CD4-positive, alpha-beta T cell treated with Interleukin-15 for 1 hour (primary cell): Measurements from ENCODE around the gene BABAM2.
"Not testable (repeated sequence)": the region's sequence is repeated elsewhere in the genome, so short reads cannot be mapped to it uniquely, and the experiment has no call there.

Source experiments
- DNase-seq: peaks from one replicate; pipeline ENCODE4 v3.0.0-alpha.2; 2020

The BABAM2 gene

DNA sequence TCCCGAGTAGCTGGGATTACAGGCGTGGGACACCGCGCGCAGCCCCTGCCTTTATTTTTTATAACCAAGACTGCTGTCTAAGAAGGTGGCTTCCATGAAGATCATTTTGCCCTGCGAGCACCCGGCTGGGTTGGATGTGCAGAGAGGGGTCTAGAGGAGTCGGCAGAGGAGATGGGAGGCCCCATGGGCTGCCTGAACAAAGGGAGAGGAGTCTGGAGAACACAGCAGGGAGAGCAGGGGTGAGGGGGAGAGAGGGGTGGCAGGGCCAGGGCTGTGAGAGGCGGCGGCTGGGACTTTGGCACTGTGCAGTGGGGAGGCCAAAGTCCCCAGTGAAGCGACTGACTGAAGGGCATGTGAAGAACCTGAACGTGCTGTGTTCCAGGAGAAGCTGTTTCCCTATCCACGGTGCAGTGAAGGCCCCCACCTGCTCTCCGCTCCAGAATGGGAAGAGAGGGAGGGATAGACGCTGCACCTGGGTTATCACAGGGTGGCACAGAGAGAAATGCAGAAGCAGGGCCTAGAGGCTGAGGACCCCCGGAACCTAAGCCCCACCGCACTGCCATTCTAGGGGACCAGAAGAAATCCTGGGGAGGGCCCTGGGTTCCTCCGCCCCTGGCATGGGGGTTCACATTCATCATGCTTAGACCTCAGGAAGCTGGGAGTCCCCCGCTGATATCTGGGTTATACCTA lies 477.3 kb downstream of the BABAM2 start:
- DNase-seq = no peak

DNA sequence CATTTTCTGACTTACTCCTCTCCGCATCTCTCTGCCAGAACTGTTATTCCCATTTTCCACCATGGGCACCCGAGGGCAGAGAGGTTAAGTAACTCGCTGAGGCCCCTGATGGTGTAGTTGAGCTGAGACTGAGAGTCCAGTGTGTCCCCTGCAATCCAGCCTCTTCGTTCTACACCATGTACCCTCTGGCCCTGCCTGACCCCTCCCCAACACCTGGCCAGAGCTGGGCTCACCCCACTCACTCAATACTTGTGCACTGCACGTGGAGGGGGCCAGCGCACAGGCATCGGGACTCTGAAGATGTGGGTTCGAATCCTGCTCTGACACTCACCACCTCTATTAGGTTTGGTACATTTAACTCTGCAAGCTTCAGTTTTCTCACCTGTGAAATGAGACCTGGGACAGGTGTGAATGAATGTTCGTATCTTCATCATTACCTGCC lies 477.8 kb downstream of the BABAM2 start:
- peak; percentile 7 for DNase-seq

DNA sequence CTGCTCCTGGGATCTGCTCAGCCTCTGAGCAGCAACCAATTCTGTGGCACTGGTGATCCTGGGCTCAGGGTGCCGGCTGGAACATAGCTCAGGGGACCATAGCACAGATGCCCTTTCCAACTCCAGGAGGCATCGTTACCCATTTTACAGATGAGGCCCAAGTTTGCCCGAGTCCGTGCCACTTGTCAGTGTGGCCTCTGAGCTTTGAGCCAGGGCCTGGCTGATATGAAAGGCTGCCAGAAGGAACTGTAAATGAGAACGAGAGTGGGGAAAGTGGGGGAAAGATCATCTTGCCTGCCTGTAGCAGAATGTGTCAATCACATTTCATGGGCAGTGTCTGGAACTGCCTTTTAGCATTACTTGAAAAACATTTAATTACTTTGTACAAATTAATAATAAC lies 478.8 kb downstream of the BABAM2 start:
- peak; percentile 7 for DNase-seq

DNA sequence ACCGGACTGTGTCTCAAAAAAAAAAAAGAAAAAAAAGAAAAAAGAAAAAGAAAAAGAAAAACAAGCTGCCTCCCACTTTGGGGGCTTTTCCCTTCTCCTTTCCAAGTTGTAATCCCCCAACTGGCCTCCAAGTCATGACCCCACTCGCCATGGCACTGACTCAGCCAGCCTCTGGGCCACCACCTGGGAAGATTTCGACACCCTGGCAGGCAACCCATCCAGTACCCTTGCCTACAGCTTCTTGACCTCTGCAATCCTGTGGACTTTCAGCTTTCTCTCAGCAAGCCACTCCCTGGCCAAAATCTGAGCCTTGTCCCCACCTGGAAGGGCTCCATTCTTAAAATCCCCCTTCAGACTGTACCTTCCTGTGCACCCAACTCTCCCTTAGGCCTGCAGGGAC lies 479.8 kb downstream of the BABAM2 start:
- peak; percentile 15 for DNase-seq

DNA sequence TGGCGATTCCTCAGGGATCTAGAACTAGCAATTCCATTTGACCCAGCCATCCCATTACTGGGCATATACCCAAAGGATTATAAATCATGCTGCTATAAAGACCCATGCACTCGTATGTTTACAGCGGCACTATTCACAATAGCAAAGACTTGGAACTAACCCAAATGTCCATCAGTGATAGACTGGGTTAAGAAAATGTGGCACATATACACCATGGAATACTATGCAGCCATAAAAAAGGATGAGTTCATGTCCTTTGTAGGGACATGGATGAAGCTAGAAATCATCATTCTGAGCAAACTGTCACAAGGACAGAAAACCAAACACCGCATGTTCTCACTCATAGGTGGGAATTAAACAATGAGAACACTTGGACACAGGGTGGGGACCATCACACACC lies 481.2 kb downstream of the BABAM2 start:
- DNase-seq = not testable (repeated sequence)

DNA sequence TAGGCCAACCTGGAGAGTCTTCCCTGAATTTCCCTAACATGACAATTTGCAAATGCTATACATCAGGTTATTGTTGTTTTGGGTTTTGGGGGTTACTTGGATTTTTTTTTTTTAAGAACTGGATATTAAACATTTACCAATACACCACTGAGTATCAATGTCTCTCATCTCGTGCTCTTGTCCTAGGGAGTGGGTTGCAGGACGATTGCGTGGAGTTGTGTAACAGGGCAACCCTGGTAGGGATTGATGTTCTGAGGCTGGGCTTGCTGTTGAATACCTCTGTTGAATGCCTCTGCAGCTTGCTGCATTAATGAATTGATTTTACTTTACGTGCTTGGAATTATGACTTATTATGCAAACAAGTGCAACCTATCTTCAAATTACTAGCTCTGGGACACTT lies 483.3 kb downstream of the BABAM2 start:
- DNase-seq = no peak

DNA sequence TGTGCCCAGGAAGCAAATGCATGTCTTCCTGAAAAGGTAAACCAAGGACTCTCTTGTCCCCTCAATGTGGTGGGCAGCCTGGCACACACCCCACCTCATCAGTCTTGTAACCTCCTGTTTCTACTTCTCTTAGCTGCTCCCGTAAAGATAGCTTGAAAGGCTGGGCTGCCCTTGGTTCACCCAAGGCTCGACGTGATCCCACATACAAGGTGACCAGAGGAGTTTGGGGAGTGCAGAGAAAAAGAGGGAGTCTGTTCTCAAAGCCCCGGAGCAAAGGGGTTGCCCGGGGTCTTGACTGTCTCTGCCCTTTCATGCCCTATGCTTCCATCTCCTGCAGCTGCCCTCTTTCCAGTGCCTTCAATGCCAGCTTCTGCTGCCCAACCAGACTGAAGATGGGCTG lies 483.8 kb downstream of the BABAM2 start:
- DNase-seq = peak; percentile 16

DNA sequence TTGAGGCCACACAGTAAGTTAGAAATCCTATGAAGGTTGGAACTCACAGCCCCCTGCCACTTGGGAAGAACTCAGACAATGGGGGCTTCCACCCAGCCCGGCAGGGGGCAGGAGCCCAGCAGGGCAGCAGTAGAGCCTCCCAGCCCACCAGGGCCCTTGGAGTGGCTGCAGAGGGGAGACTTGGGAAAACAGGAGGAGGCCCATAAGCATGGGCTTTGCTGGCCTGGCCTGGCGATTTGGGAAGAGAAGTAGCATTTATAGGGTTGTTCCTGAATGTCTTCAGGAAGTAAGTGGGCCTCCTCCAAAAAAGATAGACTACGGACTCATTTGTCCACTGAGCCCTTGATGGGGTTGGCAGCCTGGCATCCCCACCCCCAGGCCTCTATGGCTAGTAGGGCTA lies 484.7 kb downstream of the BABAM2 start:
- DNase-seq = peak; percentile 2

DNA sequence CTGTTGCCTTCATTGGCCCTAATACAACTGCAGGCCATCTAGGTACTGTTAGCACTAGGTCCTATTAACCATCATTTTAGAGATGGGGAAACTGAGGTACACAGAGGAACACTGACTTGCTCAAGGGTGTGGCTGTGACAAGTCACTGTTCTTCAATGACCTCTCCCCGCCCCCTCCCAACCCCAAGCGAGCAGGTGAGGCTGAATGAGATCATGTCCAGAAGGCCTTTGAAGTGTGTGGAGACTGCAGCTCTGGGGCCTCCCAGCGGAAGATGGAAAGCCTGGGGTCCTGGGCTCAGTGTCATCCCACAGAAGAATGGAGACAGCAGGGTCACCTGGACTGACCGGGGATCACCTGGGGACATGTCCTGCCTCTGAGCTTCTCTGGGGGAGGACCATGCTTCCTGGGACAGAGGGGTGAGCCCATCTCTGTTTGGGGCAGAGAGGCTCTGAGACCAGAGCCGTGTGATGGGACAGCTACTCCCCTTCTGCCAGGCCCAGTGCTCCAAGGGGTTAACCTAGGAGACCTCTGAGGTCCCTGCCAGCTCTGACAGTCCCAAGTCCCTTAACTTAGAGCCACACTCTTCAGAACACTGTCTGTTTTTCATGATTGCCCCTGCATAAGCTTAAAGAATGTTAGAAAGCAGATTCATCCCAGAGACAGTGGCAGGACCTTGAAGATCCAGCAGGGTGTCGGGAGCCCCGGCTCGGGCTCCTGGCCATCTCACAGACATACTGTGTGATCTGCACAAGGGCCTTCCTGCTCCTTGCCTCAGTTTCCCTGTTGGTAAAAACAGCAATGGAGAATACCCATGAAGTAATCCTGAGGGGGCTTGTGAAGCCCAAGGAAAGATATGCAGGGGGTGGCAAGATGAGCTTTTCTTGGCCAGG lies 485.5 kb downstream of the BABAM2 start:
- DNase-seq = peak; percentile 8

DNA sequence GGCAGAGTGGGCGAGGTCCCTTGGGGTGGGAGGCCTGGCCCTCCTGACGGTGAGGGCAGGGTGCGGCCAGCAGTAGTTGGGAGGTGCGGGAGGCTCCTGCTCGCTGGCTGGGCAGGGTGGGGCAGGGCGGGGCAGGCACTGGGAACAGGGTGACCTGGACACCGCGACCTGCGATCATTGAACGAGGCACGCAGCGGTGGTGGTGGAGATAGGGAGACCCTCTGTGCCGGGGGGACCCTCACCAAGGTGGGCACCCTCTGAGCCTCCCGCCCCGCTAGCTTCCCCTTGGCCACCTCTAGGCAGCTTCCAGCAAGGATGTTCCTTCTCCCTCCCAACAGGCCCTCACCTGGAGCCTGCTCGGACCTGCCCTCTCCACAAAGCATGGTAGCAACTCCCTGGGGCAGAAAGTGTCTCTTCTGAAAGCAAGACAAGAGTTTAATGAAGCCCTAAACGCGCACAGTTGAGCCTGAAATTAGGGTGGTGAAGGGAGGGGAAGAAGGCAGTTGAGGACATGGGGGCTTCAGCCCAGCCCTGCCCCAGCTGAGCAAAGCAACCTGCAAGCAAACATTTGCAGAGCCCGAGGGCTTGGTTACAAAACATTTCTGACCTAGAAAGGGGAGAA lies 486.8 kb downstream of the BABAM2 start:
- peak; percentile 14 for DNase-seq

DNA sequence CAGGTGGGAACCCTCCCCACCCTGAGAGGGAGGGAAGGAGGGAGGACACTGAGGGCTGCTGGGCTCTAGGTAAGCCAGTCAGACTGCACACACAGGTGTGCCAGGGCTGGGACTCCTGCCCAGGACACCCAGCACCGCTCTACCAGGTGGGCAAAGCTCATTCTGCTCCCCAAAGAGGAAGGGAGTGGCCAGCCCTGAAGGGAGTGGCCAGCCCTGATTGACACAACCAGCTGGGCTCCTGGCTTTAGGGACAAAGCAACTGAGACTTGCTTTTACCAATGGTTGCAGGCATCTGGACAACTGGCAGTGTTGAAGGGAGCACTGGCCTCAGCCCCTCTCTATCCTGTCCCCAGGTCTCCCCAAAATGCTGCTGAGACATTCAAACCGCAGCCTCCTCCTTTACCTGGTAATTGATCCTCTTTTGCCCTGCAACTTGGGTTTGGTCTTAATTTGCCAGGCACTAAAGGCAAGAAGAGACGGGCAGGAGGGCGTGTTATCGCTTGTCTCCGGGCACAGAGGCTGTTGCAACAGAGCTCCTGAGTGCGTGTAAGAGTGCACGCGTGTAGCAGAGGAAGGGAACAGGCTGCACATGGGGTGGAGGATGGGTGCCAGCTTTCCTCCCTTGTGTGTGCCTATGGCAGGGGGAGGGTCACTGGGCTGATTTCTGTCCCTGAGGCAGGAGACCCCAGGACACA lies 487.6 kb downstream of the BABAM2 start:
- DNase-seq = peak; percentile 38

DNA sequence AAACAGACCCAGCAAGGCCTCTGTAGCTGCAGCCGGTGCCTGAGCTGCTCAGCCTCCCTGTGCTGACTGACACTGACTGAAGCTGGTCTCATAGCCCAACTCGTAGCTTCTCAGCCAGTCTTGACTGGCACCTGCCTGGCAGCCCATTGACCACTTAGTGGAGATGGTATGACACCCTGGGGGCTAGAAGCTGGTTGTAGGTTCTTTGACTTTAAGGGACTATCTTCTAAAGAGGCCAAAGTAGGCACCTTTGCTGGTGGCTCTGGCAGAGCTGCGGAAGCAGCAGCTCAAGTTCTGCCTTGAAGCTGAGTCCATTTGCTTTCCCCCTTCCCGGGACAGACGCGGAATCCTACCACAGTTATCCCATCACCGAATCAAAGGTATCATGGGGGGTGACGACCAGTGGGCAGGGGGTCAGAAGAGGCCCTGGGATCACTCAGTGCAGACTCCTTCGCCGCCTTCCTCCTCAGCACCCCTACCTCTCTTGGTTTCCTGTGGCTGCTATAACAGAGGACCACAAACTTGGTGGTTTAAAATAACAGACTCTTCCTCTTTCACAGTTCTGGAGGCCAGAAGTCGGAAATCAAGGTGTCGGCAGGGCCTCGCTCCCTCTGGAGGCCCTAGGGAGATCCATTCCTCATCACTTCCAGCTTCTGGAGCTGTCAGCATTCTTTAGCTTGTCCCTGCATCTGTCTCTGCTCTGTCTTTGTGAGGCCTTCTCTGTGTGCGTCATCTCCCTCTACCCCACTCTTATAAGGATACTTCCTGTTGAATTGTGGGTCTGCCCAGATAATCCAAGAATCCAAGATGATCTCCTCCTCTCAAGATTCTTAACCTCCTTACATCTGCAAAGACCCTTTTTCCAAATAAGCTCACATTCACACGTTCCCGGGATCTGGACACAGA lies 488.4 kb downstream of the BABAM2 start:
- DNase-seq = peak; percentile 21

DNA sequence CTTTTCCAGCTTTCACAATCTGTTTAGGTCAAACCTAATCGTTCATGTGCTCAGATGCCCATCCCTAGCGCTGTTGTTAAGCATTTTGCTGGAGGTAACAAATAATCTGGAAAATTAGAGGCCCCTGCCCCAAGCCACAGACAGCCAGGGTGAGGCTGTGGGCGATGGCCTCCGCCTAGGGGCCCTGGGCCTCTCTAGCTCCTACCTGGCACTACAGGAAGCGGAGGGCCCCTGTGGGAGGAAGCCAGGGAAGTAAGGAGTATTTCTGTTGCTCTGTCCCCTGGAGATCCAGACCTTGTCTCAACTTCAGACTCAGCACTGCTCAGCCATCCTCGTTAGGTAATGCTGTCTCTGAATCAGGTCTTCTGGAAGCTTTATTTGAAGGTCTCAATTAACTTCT lies 489.7 kb downstream of the BABAM2 start:
- peak; percentile 5 for DNase-seq

DNA sequence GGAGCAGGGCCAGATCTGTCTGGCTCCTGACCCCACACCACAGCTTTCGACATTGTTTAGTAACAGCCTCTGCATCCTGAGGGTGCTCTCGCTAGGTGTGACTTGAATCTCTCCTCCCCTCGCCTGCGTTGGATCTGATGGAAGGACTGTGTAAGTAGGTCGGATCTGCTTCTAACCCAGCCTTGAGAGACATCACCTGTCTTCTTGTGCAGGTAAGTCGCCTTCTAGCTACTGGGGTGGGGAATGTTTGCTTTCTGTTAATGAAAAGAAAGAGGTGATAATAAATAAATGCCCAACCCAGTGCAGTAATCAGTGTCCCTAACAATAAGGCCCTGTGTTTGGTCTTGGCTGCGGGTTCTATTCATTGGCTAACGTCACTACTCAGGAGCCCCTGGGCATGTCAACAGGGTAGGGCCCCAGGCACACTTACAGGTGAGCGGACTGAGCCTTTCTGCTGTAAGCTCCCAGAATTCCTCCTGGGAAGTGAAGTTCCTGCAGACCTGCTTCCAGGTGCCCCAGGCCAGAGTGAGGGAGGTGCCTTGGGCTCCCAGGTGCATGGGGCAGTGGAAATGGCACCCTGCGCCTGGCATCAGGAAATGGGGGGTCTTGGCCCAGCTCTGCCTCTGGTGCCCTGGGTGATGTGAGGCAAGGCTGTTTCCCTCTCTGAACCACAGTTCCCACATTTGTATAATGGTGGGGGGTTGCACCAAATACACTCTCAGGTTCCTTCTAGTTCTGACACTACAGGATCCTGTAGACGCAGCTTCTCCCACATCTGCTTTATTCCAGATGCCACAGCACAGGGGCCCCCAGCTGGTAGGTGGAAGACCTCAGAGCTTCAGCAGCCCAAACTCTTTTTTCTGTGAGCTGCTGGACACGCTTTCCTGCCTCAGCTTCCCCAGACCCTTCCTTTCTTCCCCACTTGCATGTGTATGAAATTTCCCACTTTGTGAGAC lies 491.0 kb downstream of the BABAM2 start:
- no peak for DNase-seq

DNA sequence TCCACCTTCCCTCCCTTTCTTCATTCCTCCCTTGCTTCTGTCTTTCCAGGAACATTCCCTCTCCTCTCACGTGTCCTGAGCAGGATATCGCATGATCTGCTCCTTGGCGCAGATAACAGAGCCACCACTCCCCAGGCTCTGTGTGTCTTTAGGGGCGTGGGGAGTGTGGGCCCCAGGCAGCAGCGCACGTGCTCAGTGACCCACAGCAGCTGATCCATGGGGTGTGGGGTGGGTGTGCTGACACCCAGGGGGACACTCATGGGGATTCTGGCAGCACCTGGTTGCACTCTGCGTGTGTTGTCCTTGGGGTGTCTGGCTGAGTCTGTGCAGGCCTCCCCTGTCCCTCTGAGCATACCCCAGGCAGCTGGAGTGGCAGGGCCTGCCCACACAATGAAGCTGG lies 492.2 kb downstream of the BABAM2 start:
- DNase-seq = peak; percentile 1

DNA sequence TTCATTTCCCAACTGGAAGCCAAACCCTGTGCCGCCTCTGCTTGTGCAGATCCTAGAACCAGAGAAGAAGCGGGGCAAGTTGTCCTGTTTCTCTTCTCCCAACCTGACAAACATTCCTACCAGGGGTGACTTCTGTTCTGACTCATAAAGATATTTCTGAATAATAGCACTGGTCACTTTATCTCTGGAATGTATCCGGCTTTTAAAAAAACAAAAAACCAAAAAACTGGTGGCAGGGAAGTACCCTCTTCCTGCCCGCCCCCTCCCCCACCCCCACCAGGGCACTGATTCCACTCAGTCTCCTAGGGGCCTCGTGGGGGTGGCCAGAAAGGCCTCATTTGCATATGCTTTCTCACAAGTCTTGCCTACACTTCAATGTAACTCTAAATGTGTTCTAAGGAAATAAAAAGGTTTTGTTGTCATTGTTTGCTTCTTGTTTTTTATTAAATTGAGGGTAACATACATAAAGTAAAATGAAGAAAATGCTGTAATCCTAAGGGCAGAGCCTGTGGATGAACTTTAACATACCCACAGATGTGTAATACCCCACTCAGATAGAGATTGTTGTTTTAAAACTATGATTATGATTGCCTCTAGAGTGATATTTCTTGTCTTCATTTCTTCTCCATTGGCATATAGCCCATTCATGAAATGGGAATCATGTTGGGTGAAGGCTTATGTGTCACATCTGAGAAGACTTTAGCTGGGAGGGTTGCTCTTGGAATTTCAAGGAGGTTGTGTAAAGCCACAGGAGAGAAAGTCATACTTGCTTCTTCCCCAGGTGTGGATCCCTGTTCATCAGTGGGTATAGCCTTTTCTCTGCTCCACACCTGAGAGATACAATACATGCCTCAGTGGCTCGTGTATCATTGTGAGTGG lies 496.8 kb downstream of the BABAM2 start:
- no peak for DNase-seq
